Kidney epithelial cell (primary cell): ENCODE data around the gene CFAP61. TPM values are rescaled to one million over a fixed set of nuclear protein-coding genes. Genes with fewer than 3 reads are reported as not detected.

Experiments
- DNase-seq: peaks from one replicate; pipeline ENCODE4 v3.0.0-alpha.2; 2010; ENCODE audit warnings: low read depth
- H3K27me3 ChIP-seq: 2 replicates; pipeline ENCODE4 v1.6.0; 2011; ENCODE audit warnings: low read length; ENCODE audit not compliant: control insufficient read depth, insufficient read depth
- H3K36me3 ChIP-seq: 2 replicates; pipeline ENCODE4 v1.5.1; 2011; ENCODE audit warnings: low read length; ENCODE audit not compliant: control insufficient read depth, insufficient read depth
- H3K4me3 ChIP-seq: 2 replicates; pipeline ENCODE4 v1.5.1; 2011; ENCODE audit warnings: low read depth, mild to moderate bottlenecking, control low read depth, low read length
- CTCF ChIP-seq: IDR thresholded peaks from 2 replicates; pipeline ENCODE4 v1.5.1; 2011; ENCODE audit warnings: mild to moderate bottlenecking, moderate library complexity, low read length, control low read depth, inconsistent platforms; ENCODE audit not compliant: insufficient read depth, poor library complexity, severe bottlenecking
- total RNA-seq: library from RNA; depleted of rRNA; stranded (reverse); fragments of >200 nt; gene quantifications from 2 replicates; pipeline ENCODE4 v1.2.3, GENCODE V29; 2015

CFAP61 gene
- total RNA-seq, 1 donor from 2014 or later: not detected

GRCh38 chr20:20321134-20321533 lies 268.8 kb downstream of the CFAP61 start:
- no peak for TF ChIP-seq CTCF
- Histone ChIP-seq H3K36me3 (no peaks in the 10 kb centered on the region), H3K4me3 (no peak overlapping the region), H3K27me3 (no peaks in the 10 kb centered on the region)
- DNase-seq: no peak

- Histone ChIP-seq H3K27me3 (no peaks in the 10 kb centered on the region), H3K36me3 (no peaks in the 10 kb centered on the region)
Measured at GRCh38 chr20:20321917-20322316, 269.6 kb downstream of the CFAP61 start.

GRCh38 chr20:20322912-20323311 lies 270.6 kb downstream of the CFAP61 start:
- H3K4me3 ChIP-seq: no peak overlapping the region
- no peak for DNase-seq
- no peaks in the 10 kb centered on the region for H3K27me3 ChIP-seq
- no peak for TF ChIP-seq CTCF
- no peaks in the 10 kb centered on the region for H3K36me3 ChIP-seq

More at GRCh38 chr20:20321917-20322316, 269.6 kb downstream of the CFAP61 start:
- DNase-seq: no peak
- TF ChIP-seq CTCF: no peak
- H3K4me3 ChIP-seq: no peak overlapping the region

GRCh38 chr20:20327746-20328145 lies 275.4 kb downstream of the CFAP61 start:
- DNase-seq: no peak
- H3K36me3 ChIP-seq: no peaks in the 10 kb centered on the region
- no peaks in the 10 kb centered on the region for H3K27me3 ChIP-seq
- H3K4me3 ChIP-seq: no peak overlapping the region
- no peak for TF ChIP-seq CTCF

GRCh38 chr20:20329564-20329963 lies 277.2 kb downstream of the CFAP61 start:
- Histone ChIP-seq H3K27me3 (no peaks in the 10 kb centered on the region), H3K4me3 (no peak overlapping the region), H3K36me3 (no peaks in the 10 kb centered on the region)
- DNase-seq: no peak
- no peak for TF ChIP-seq CTCF

- no peak for TF ChIP-seq CTCF
- Histone ChIP-seq H3K4me3 (no peak overlapping the region), H3K36me3 (no peaks in the 10 kb centered on the region), H3K27me3 (no peaks in the 10 kb centered on the region)
- no peak for DNase-seq
Measured at GRCh38 chr20:20331156-20331555, 278.8 kb downstream of the CFAP61 start.
